K562 (cell line): Measurements from ENCODE around the gene DHODH. TPM values are rescaled to one million over a fixed set of nuclear protein-coding genes. Genes with fewer than 3 reads are reported as not detected.
A peak's percentile ranks its signal among the peaks of the same experiment; 100 is the strongest.

Experiments used
- ATAC-seq: fragments of 200-7000 bp; cut with Tn5 transposase; 3 replicates; pipeline ENCODE4 v1.9.1; 2020; ENCODE audit warnings: moderate library complexity
- BruUV-seq: library from RNA; stranded (reverse); fragments of 400-500 nt; replicated peaks from 2 replicates; lab custom pipeline; 2021; lab: Mats Ljungman, UMichigan
- CTCF ChIA-PET: fragments of 300-600 bp; formaldehyde crosslinking; extraction: SDS; loops from one replicate; lab custom pipeline; 2021; ENCODE audit warnings: low intra/inter-chr PET ratio; lab: Yijun Ruan, JAX
- POLR2A ChIA-PET: fragments of 300-600, 350-650 bp; sonication (Branson Sonifier 250); formaldehyde crosslinking; extraction: SDS; loops from one replicate; lab custom pipeline; 2021; ENCODE audit warnings: antibody characterized with exemption, inconsistent platforms; lab: Yijun Ruan, JAX
- DNase-seq, 4 experiments: peaks; one replicate each; pipeline versions ENCODE4 v3.0.0 to v3.0.0-alpha.2; 2011 to 2018; ENCODE audit warnings: low spot score in 3 of 4, mixed read lengths in 3 of 4; ENCODE audit errors: extremely low read depth in 1 of 4
- FAIRE-seq: peaks from 2 replicates; lab custom pipeline; 2011; peaks lifted over from hg19 to GRCh38; lab: Jason Lieb, UNC
- H2AFZ ChIP-seq: 2 replicates; pipeline ENCODE4 v1.6.0; 2011; ENCODE audit warnings: low read depth, low read length, control low read depth, inconsistent platforms
- H3K27ac ChIP-seq: fragments of 200-600 bp; 3 replicates; pipeline ENCODE4 v1.8.0; 2011; ENCODE audit warnings: low read depth, mild to moderate bottlenecking, control low read depth, inconsistent platforms, low read length, moderate library complexity, mixed read lengths; ENCODE audit errors: extremely low read depth
- H3K27me3 ChIP-seq, 2 experiments: fragments of 300-600 bp in 1 of 2; 2 replicates in 1 of 2; 3 replicates in 1 of 2; pipeline versions ENCODE4 v1.6.0 to v1.8.0; 2011; ENCODE audit warnings: inconsistent platforms in 2 of 2, low read length in 2 of 2, mild to moderate bottlenecking in 1 of 2, mixed read lengths in 1 of 2, moderate library complexity in 1 of 2; ENCODE audit not compliant: control insufficient read depth in 2 of 2, insufficient read depth in 2 of 2
- H3K36me3 ChIP-seq: fragments of 300-600 bp; 3 replicates; pipeline ENCODE4 v1.8.0; 2011; ENCODE audit warnings: mild to moderate bottlenecking, low read length, inconsistent platforms; ENCODE audit not compliant: control insufficient read depth, insufficient read depth
- H3K4me1 ChIP-seq, 2 experiments: fragments of 200-600 bp in 1 of 2; replicated peaks in 1 of 2; 2 replicates in 1 of 2; 3 replicates in 1 of 2; pipeline versions ENCODE4 v1.5.1 to v1.8.0; 2011; ENCODE audit warnings: inconsistent platforms in 2 of 2, low read length in 2 of 2, mild to moderate bottlenecking in 1 of 2, mixed read lengths in 1 of 2, moderate library complexity in 1 of 2; ENCODE audit not compliant: control insufficient read depth in 2 of 2, insufficient read depth in 2 of 2
- H3K4me2 ChIP-seq: 2 replicates; pipeline ENCODE4 v1.6.1; 2011; ENCODE audit warnings: low read length, control low read depth, inconsistent platforms, mixed read lengths; ENCODE audit not compliant: insufficient read depth
- H3K4me3 ChIP-seq: fragments of 200-600 bp; sonication (generic), shearing (Covaris generic); 2 replicates; pipeline ENCODE4 v1.5.1; 2016; ENCODE audit warnings: control low read depth, inconsistent platforms
- H3K79me2 ChIP-seq: fragments of 200-600 bp; 3 replicates; pipeline ENCODE4 v1.8.0; 2011; ENCODE audit warnings: low read length, inconsistent platforms; ENCODE audit not compliant: control insufficient read depth, insufficient read depth
- H3K9ac ChIP-seq, 2 experiments: 2 replicates each; pipeline versions ENCODE4 v1.6.0 to v1.6.1; 2011; ENCODE audit warnings: low read depth in 2 of 2, low read length in 2 of 2, control low read depth in 1 of 2, inconsistent platforms in 1 of 2, mild to moderate bottlenecking in 1 of 2, mixed read lengths in 1 of 2; ENCODE audit not compliant: insufficient read depth in 1 of 2
- H3K9me1 ChIP-seq: one replicate; pipeline ENCODE4 v1.6.0; 2011; ENCODE audit warnings: inconsistent platforms, mild to moderate bottlenecking, low read length, moderate library complexity; ENCODE audit not compliant: control insufficient read depth, insufficient read depth
- H3K9me3 ChIP-seq: replicated peaks from 2 replicates; pipeline ENCODE4 v1.5.1; 2011; ENCODE audit warnings: low read depth, low read length, inconsistent platforms; ENCODE audit not compliant: control insufficient read depth, insufficient read depth
- H4K20me1 ChIP-seq: replicated peaks from 2 replicates; pipeline ENCODE4 v1.6.1; 2011; ENCODE audit warnings: low read length, inconsistent platforms, mixed read lengths; ENCODE audit not compliant: control insufficient read depth, insufficient read depth
- CEBPB ChIP-seq: fragments of 450-650 bp; IDR thresholded peaks from 2 replicates; pipeline ENCODE4 v1.6.1; 2016; ENCODE audit warnings: missing genetic modification characterization, missing compliant biosample characterization
- CEBPG ChIP-seq, 3 experiments: fragments of 200-800 bp in 1 of 3; sonication (Bioruptor generic) in 1 of 3; sonication (generic) in 1 of 3; formaldehyde crosslinking in 1 of 3; IDR thresholded peaks in 2 of 3; conservative IDR thresholded peaks in 1 of 3; 2 replicates each; pipeline versions ENCODE4 v1.6.1 to v1.8.0; 2016 to 2022; ENCODE audit warnings: missing compliant biosample characterization in 2 of 3, missing genetic modification characterization in 2 of 3, mild to moderate bottlenecking in 1 of 3, missing genetic modification reagents in 1 of 3
- EGR1 ChIP-seq: fragments of 450-650 bp; conservative IDR thresholded peaks from 2 replicates; pipeline ENCODE4 v1.6.1; 2017; ENCODE audit warnings: mild to moderate bottlenecking
- KDM5B ChIP-seq: fragments of 200-600 bp; sonication (generic); IDR thresholded peaks from 2 replicates; pipeline ENCODE4 v1.6.1; 2012; ENCODE audit warnings: low read depth, mild to moderate bottlenecking, moderate library complexity, low read length, control low read depth, inconsistent platforms; ENCODE audit not compliant: insufficient replicate concordance
- MEF2D ChIP-seq: conservative IDR thresholded peaks from 2 replicates; pipeline ENCODE4 v1.6.1; 2016; ENCODE audit warnings: low read depth, missing genetic modification characterization, missing compliant biosample characterization
- NFIC ChIP-seq: fragments of 450-650 bp; IDR thresholded peaks from 2 replicates; pipeline ENCODE4 v1.6.1; 2017; ENCODE audit warnings: mild to moderate bottlenecking, inconsistent platforms
- TEAD1 ChIP-seq, 2 experiments: fragments of 450-650 bp in 1 of 2; sonication (generic) in 1 of 2; formaldehyde crosslinking; IDR thresholded peaks; 2 replicates each; pipeline versions ENCODE4 v1.4.0 to v1.8.0; 2020 to 2022; ENCODE audit warnings: mild to moderate bottlenecking in 2 of 2, missing genetic modification reagents in 1 of 2
- ZBTB49 ChIP-seq: sonication (generic); formaldehyde crosslinking; IDR thresholded peaks from 2 replicates; pipeline ENCODE4 v1.8.0; 2022; ENCODE audit warnings: missing genetic modification reagents, mild to moderate bottlenecking, borderline replicate concordance
- ZFX ChIP-seq: sonication (generic); formaldehyde crosslinking; IDR thresholded peaks from 2 replicates; pipeline ENCODE4 v1.8.0; 2022; ENCODE audit warnings: mild to moderate bottlenecking, missing genetic modification reagents, moderate library complexity
- ZNF395 ChIP-seq: fragments of 200-800 bp; sonication (Bioruptor generic); IDR thresholded peaks from 2 replicates; pipeline ENCODE4 v1.6.1; 2017; ENCODE audit warnings: missing genetic modification characterization, missing compliant biosample characterization
- ZNF511 ChIP-seq: sonication (generic); formaldehyde crosslinking; IDR thresholded peaks from 2 replicates; pipeline ENCODE4 v1.8.0; 2022; ENCODE audit warnings: mild to moderate bottlenecking, missing genetic modification reagents
- ZZZ3 ChIP-seq: fragments of 450-650 bp; IDR thresholded peaks from 2 replicates; pipeline ENCODE4 v1.6.1; 2016; ENCODE audit warnings: antibody characterized with exemption, mild to moderate bottlenecking, moderate library complexity
- WGBS: fragments of 100-300 bp; shearing (Covaris generic); methylation state at CpG from one replicate; pipeline ENCODE4 v1.1.6; 2016; ENCODE audit warnings: low coverage, mixed read lengths; ENCODE audit not compliant: insufficient coverage; ENCODE audit errors: missing lambda C conversion rate; 5-methylcytosine and 5-hydroxymethylcytosine counted together
- in situ Hi-C: fragments of 300-500 bp; cut with MboI; formaldehyde crosslinking; loops from 4 replicates; pipeline ENCODE4 v1.15.0; 2018; ENCODE audit warnings: inconsistent platforms, mixed read lengths
- intact Hi-C: fragments of 100-400 bp; cut with micrococcal nuclease; formaldehyde crosslinking; loops from 2 replicates; pipeline ENCODE4 v1.14.2; 2022
- polyA plus RNA-seq, 8 experiments: library from polyadenylated mRNA; depleted of rRNA in 4 of 8; stranded (reverse) in 5 of 8; unstranded in 3 of 8; fragments of >200 nt; fragmentation: Nextera tagmentation in 2 of 8; fragmentation: Illumina TruSeq in 1 of 8; extraction: Ambion mirVana in 2 of 8; extraction: Trizol in 1 of 8; gene quantifications; 2 replicates each; pipeline versions ENCODE4 v1.2.1 to v1.2.3, GENCODE V29; 2011 to 2014; ENCODE audit warnings: inconsistent platforms in 1 of 8, missing spikeins in 1 of 8
- total RNA-seq, 7 experiments: library from RNA; depleted of rRNA in 6 of 7; stranded (reverse); fragments of >200 nt in 6 of 7; fragmentation: Illumina TruSeq in 2 of 7; extraction: Trizol in 2 of 7; gene quantifications; 2 replicates each; pipeline versions ENCODE4 v1.2.1 to v1.2.3, GENCODE V29; 2011 to 2021; ENCODE audit warnings: low replicate concordance in 1 of 7

DHODH gene
- total and polyA plus RNA-seq, 9 of the 15 experiments (the other 6 are each of a cell fraction or from before 2014, with no cell fraction given): 4.3 to 19.9 (median 12.7) TPM

- TF ChIP-seq ZNF511 (CRISPR knock-in tag) (peak; percentile 88; the same call in 1 of the 2 replicates), ZFX (peak; percentile 27; the same call in 1 of the 2 replicates), ZNF395 (CRISPR knock-in tag) (no peak), TEAD1 (CRISPR knock-in tag; IDR thresholded peaks at IDR 0.05) (0 out of 4 replicates have a peak, but pooled peaks of 1 of the 2 experiments have one; percentile 25)
These were observed 4.1 kb downstream of the DHODH start (continued) for GRCh38 chr16:72012607-72013006.

- Histone ChIP-seq H3K9me3 (no peaks in the 10 kb centered on the region), H3K4me3 (no peak overlapping the region), H3K27me3 (no peaks in the 10 kb centered on the region), H3K9ac (peak overlapping the region; percentile 34 to 49), H3K4me1 (peaks cover 24 to 34% of the 10 kb centered on the region in 2 experiments), H2AFZ (0 out of 2 replicates have a peak overlapping the region, but pooled peaks have one; percentile 42), H3K36me3 (peaks cover 62% of the 10 kb centered on the region), H3K27ac (peak overlapping the region; percentile 45), H4K20me1 (no peaks in the 10 kb centered on the region), H3K79me2 (peaks cover 18% of the 10 kb centered on the region; the same call in 2 of the 3 replicates), H3K9me1 (no peaks in the 10 kb centered on the region), H3K4me2 (peak overlapping the region; percentile 72)
- FAIRE-seq (peak; percentile 32), DNase-seq (peak; percentile 25 to 38 (median 32)), ATAC-seq (no peak)
- CTCF ChIA-PET: no interaction called here
- in situ Hi-C loops (no loop called here), intact Hi-C loops (no loop called here)
- 24% methylated on average over 5 of the region's 5 CpGs for WGBS
- BruUV-seq: no TSS peak
- POLR2A ChIA-PET: interaction anchor here (0.5 to 1.7 kb wide), 6 partner anchors 8 to 392 kb away, joined by 3 to 4 read pairs (median 4); no protein-coding TSS in a partner anchor
- TF ChIP-seq MEF2D (tag) (no peak), CEBPG (CRISPR knock-in tag; IDR thresholded peaks at IDR 0.05) (peak; percentile 16; the same call in 1 of the 2 replicates), CEBPG (tag; conservative IDR thresholded peaks at IDR 0.05 in 1 of 2, IDR thresholded peaks at IDR 0.05 in 1 of 2) (0 out of 4 replicates have a peak, but pooled peaks of 1 of the 2 experiments have one; percentile 28), KDM5B (no peak), CEBPB (tag) (peak; percentile 56; the same call in 1 of the 2 replicates), TEAD1 (CRISPR knock-in tag; IDR thresholded peaks at IDR 0.05) (0 out of 4 replicates have a peak, but pooled peaks of 1 of the 2 experiments have one; percentile 36), EGR1 (peak; percentile 46), ZBTB49 (CRISPR knock-in tag) (no peak), NFIC (peak; percentile 88), ZZZ3 (no peak)
These were observed 4.8 kb downstream of the DHODH start for GRCh38 chr16:72013389-72013788.
